ENCODE data around the gene SH3D21. TPM values are rescaled to one million over a fixed set of nuclear protein-coding genes. Genes with fewer than 3 reads are reported as not detected.

Gene SH3D21
- 24.2 TPM for polyA plus RNA-seq
- long read RNA-seq, donor 1, partial matches to known transcripts = 0 of 17 reads
- long read RNA-seq, donor 1, other reads (novel, unspliced or antisense) = 17 of 17 reads
- long read RNA-seq, donor 2, partial matches to known transcripts = 8 of 76 reads
- long read RNA-seq, donor 2, other reads (novel, unspliced or antisense) = 68 of 76 reads
- long read RNA-seq, donor 3 = 0 reads
- long read RNA-seq, donor 4 = 0 reads
- long read RNA-seq, donor 5, partial matches to known transcripts = 0 of 30 reads
- long read RNA-seq, donor 5, other reads (novel, unspliced or antisense) = 30 of 30 reads
- long read RNA-seq, donor 6, partial matches to known transcripts = 0 of 42 reads
- long read RNA-seq, donor 6, other reads (novel, unspliced or antisense) = 42 of 42 reads
- long read RNA-seq, donor 7 = 0 reads
- long read RNA-seq, donor 8, partial matches to known transcripts = 5 of 43 reads
- long read RNA-seq, donor 8, other reads (novel, unspliced or antisense) = 38 of 43 reads
- long read RNA-seq, donor 9, partial matches to known transcripts = 0 of 34 reads
- long read RNA-seq, donor 9, other reads (novel, unspliced or antisense) = 34 of 34 reads
- long read RNA-seq, donor 10, partial matches to known transcripts = 0 of 49 reads
- long read RNA-seq, donor 10, other reads (novel, unspliced or antisense) = 49 of 49 reads
- long read RNA-seq, donor 11, partial matches to known transcripts = 0 of 18 reads
- long read RNA-seq, donor 11, other reads (novel, unspliced or antisense) = 18 of 18 reads

GRCh38 chr1:36306210-36306901, at the start of gene SH3D21:
TSS of gene SH3D21 (plus strand) at chr1:36306368. CDS start at chr1:36306421, 53 bp downstream.
- peak within 1 kb of the TSS; percentile 72 for H3K4me3 ChIP-seq (ENCODE audit: low read length)
- peaks cover 47% of the 10 kb centered on the region for H3K4me1 ChIP-seq (ENCODE audit: control insufficient read depth, insufficient read depth, low read length)
- no peaks in the 10 kb centered on the region for H3K9me3 ChIP-seq (ENCODE audit: control insufficient read depth, low read depth, low read length)
- H3K27me3 ChIP-seq (ENCODE audit: control insufficient read depth, insufficient read depth, low read length) = no peaks in the 10 kb centered on the region
- H3K36me3 ChIP-seq (ENCODE audit: control insufficient read depth, insufficient read depth, low read length) = peaks cover 39% of the 10 kb centered on the region
- peak within 1 kb of the TSS; percentile 99 for H3K27ac ChIP-seq (ENCODE audit: low read length)
- DNase-seq = peak; percentile 83 to 90
- WGBS (ENCODE audit: insufficient coverage, low lambda C conversion rate) = no CpG with 5 or more reads among the region's 65 CpGs

- Histone ChIP-seq H3K27ac (ENCODE audit: low read length) (no peak overlapping the region), H3K4me1 (ENCODE audit: control insufficient read depth, insufficient read depth, low read length) (peaks cover 3% of the 10 kb centered on the region), H3K36me3 (ENCODE audit: control insufficient read depth, insufficient read depth, low read length) (peaks cover 24% of the 10 kb centered on the region), H3K9me3 (ENCODE audit: control insufficient read depth, low read depth, low read length) (no peaks in the 10 kb centered on the region), H3K4me3 (ENCODE audit: low read length) (no peak overlapping the region), H3K27me3 (ENCODE audit: control insufficient read depth, insufficient read depth, low read length) (no peaks in the 10 kb centered on the region)
- no peak for DNase-seq
- WGBS (ENCODE audit: insufficient coverage, low lambda C conversion rate) = 75% methylated on average over 4 of the region's 15 CpGs
These were observed 49.4 kb upstream of the SH3D21 start for GRCh38 chr1:36256558-36257374.

- Histone ChIP-seq H3K27me3 (ENCODE audit: control insufficient read depth, insufficient read depth, low read length) (no peaks in the 10 kb centered on the region), H3K36me3 (ENCODE audit: control insufficient read depth, insufficient read depth, low read length) (peaks cover 29% of the 10 kb centered on the region), H3K27ac (ENCODE audit: low read length) (no peak overlapping the region), H3K9me3 (ENCODE audit: control insufficient read depth, low read depth, low read length) (no peaks in the 10 kb centered on the region), H3K4me1 (ENCODE audit: control insufficient read depth, insufficient read depth, low read length) (peaks cover 3% of the 10 kb centered on the region), H3K4me3 (ENCODE audit: low read length) (no peak overlapping the region)
- DNase-seq = no peak
- no CpG with 5 or more reads among the region's 2 CpGs for WGBS (ENCODE audit: insufficient coverage, low lambda C conversion rate)
These were observed 48.8 kb upstream of the SH3D21 start for GRCh38 chr1:36257375-36257767.

GRCh38 chr1:36258960-36259344, 47.2 kb upstream of the SH3D21 start:
- Histone ChIP-seq H3K36me3 (ENCODE audit: control insufficient read depth, insufficient read depth, low read length) (peaks cover 36% of the 10 kb centered on the region), H3K4me1 (ENCODE audit: control insufficient read depth, insufficient read depth, low read length) (peaks cover 3% of the 10 kb centered on the region), H3K9me3 (ENCODE audit: control insufficient read depth, low read depth, low read length) (no peaks in the 10 kb centered on the region), H3K27me3 (ENCODE audit: control insufficient read depth, insufficient read depth, low read length) (no peaks in the 10 kb centered on the region), H3K4me3 (ENCODE audit: low read length) (no peak overlapping the region), H3K27ac (ENCODE audit: low read length) (no peak overlapping the region)
- no CpG with 5 or more reads among the region's 1 CpG for WGBS (ENCODE audit: insufficient coverage, low lambda C conversion rate)
- no peak for DNase-seq

GRCh38 chr1:36268981-36269380, 37.2 kb upstream of the SH3D21 start:
- WGBS (ENCODE audit: insufficient coverage, low lambda C conversion rate) = 70% methylated on average over 2 of the region's 6 CpGs
- Histone ChIP-seq H3K4me1 (ENCODE audit: control insufficient read depth, insufficient read depth, low read length) (peaks cover 4% of the 10 kb centered on the region), H3K9me3 (ENCODE audit: control insufficient read depth, low read depth, low read length) (no peaks in the 10 kb centered on the region), H3K27me3 (ENCODE audit: control insufficient read depth, insufficient read depth, low read length) (no peaks in the 10 kb centered on the region), H3K4me3 (ENCODE audit: low read length) (no peak overlapping the region), H3K36me3 (ENCODE audit: control insufficient read depth, insufficient read depth, low read length) (peaks cover 16% of the 10 kb centered on the region), H3K27ac (ENCODE audit: low read length) (no peak overlapping the region)
- no peak for DNase-seq

GRCh38 chr1:36269408-36269838, 36.7 kb upstream of the SH3D21 start:
- WGBS (ENCODE audit: insufficient coverage, low lambda C conversion rate) = no CpG with 5 or more reads among the region's 2 CpGs
- no peak overlapping the region for H3K4me3 ChIP-seq (ENCODE audit: low read length)
- no peak overlapping the region for H3K27ac ChIP-seq (ENCODE audit: low read length)

GRCh38 chr1:36273024-36273423, 33.1 kb upstream of the SH3D21 start:
- Histone ChIP-seq H3K4me1 (ENCODE audit: control insufficient read depth, insufficient read depth, low read length) (peaks cover 4% of the 10 kb centered on the region), H3K27ac (ENCODE audit: low read length) (peak overlapping the region; percentile 30), H3K9me3 (ENCODE audit: control insufficient read depth, low read depth, low read length) (no peaks in the 10 kb centered on the region), H3K4me3 (ENCODE audit: low read length) (no peak overlapping the region), H3K36me3 (ENCODE audit: control insufficient read depth, insufficient read depth, low read length) (peaks cover 19% of the 10 kb centered on the region), H3K27me3 (ENCODE audit: control insufficient read depth, insufficient read depth, low read length) (no peaks in the 10 kb centered on the region)
- no CpG with 5 or more reads among the region's 5 CpGs for WGBS (ENCODE audit: insufficient coverage, low lambda C conversion rate)
- peak; percentile 23 to 62 for DNase-seq

More at GRCh38 chr1:36269408-36269838, 36.7 kb upstream of the SH3D21 start:
- H3K36me3 ChIP-seq (ENCODE audit: control insufficient read depth, insufficient read depth, low read length) = peaks cover 11% of the 10 kb centered on the region
- DNase-seq = no peak
- peaks cover 4% of the 10 kb centered on the region for H3K4me1 ChIP-seq (ENCODE audit: control insufficient read depth, insufficient read depth, low read length)
- H3K9me3 ChIP-seq (ENCODE audit: control insufficient read depth, low read depth, low read length) = no peaks in the 10 kb centered on the region
- H3K27me3 ChIP-seq (ENCODE audit: control insufficient read depth, insufficient read depth, low read length) = no peaks in the 10 kb centered on the region

GRCh38 chr1:36274201-36274600, 32.0 kb upstream of the SH3D21 start:
- no peaks in the 10 kb centered on the region for H3K27me3 ChIP-seq (ENCODE audit: control insufficient read depth, insufficient read depth, low read length)
- H3K27ac ChIP-seq (ENCODE audit: low read length) = no peak overlapping the region
- H3K4me3 ChIP-seq (ENCODE audit: low read length) = no peak overlapping the region
- no CpG with 5 or more reads among the region's 1 CpG for WGBS (ENCODE audit: insufficient coverage, low lambda C conversion rate)
- H3K36me3 ChIP-seq (ENCODE audit: control insufficient read depth, insufficient read depth, low read length) = peaks cover 17% of the 10 kb centered on the region
- H3K9me3 ChIP-seq (ENCODE audit: control insufficient read depth, low read depth, low read length) = no peaks in the 10 kb centered on the region
- no peak for DNase-seq
- H3K4me1 ChIP-seq (ENCODE audit: control insufficient read depth, insufficient read depth, low read length) = peaks cover 4% of the 10 kb centered on the region

- H3K27me3 ChIP-seq (ENCODE audit: control insufficient read depth, insufficient read depth, low read length) = no peaks in the 10 kb centered on the region
- peaks cover 12% of the 10 kb centered on the region for H3K36me3 ChIP-seq (ENCODE audit: control insufficient read depth, insufficient read depth, low read length)
- H3K4me1 ChIP-seq (ENCODE audit: control insufficient read depth, insufficient read depth, low read length) = peaks cover 4% of the 10 kb centered on the region
- 100% methylated on average over 3 of the region's 6 CpGs for WGBS (ENCODE audit: insufficient coverage, low lambda C conversion rate)
- no peak for DNase-seq
- no peak overlapping the region for H3K4me3 ChIP-seq (ENCODE audit: low read length)
- no peak overlapping the region for H3K27ac ChIP-seq (ENCODE audit: low read length)
- no peaks in the 10 kb centered on the region for H3K9me3 ChIP-seq (ENCODE audit: control insufficient read depth, low read depth, low read length)
These were observed 29.5 kb upstream of the SH3D21 start for GRCh38 chr1:36276688-36277087.

Data from large intestine (tissue), 12 donors.